Activated B cell treated with CpG ODN at 0.5 μM for 24 hours (primary cell): ENCODE results near the gene ERC1. TPM values are rescaled to one million over a fixed set of nuclear protein-coding genes. Genes with fewer than 3 reads are reported as not detected.

Source experiments
- ATAC-seq: fragments of 200-7000 bp; cut with Tn5 transposase; one replicate; pipeline ENCODE4 v1.10.0; 2021; ENCODE audit warnings: low read depth, mild to moderate bottlenecking, moderate library complexity
- CTCF ChIA-PET: fragments of 350-600 bp; sonication (Branson Sonifier 250); formaldehyde crosslinking; loops from one replicate; lab custom pipeline; 2021; ENCODE audit warnings: antibody characterized with exemption; lab: Charles Lee
- POLR2A ChIA-PET: fragments of 350-600 bp; sonication (Branson Sonifier 250); formaldehyde crosslinking; loops from one replicate; lab custom pipeline; 2021; ENCODE audit warnings: antibody characterized with exemption; lab: Charles Lee
- DNase-seq: peaks from one replicate; pipeline ENCODE4 v3.0.0; 2022
- H3K27ac Mint-ChIP-seq: one replicate; pipeline ENCODE4 v1.8.0; 2020; ENCODE audit warnings: mixed read lengths
- H3K27me3 Mint-ChIP-seq: one replicate; pipeline ENCODE4 v1.8.0; 2021; ENCODE audit warnings: mixed read lengths
- H3K36me3 Mint-ChIP-seq: one replicate; pipeline ENCODE4 v1.8.0; 2021; ENCODE audit warnings: low read depth, mixed read lengths
- H3K4me1 Mint-ChIP-seq: one replicate; pipeline ENCODE4 v1.8.0; 2021; ENCODE audit warnings: mixed read lengths
- H3K4me3 Mint-ChIP-seq: one replicate; pipeline ENCODE4 v1.8.0; 2020; ENCODE audit warnings: mild to moderate bottlenecking, mixed read lengths
- H3K9me3 Mint-ChIP-seq: one replicate; pipeline ENCODE4 v1.8.0; 2020; ENCODE audit warnings: mixed read lengths
- CTCF ChIP-seq: fragments of 200-600 bp; IDR thresholded peaks from one replicate; pipeline ENCODE4 v1.8.0; 2022; ENCODE audit warnings: antibody characterized with exemption, mild to moderate bottlenecking
- intact Hi-C: fragments of 100-400 bp; cut with micrococcal nuclease; formaldehyde crosslinking; loops from one replicate; pipeline ENCODE4 v1.15.1; 2024
- total RNA-seq: library from RNA; stranded (reverse); gene quantifications from 2 replicates; pipeline ENCODE4 v1.2.3, GENCODE V29; 2022

ERC1 gene
- total RNA-seq, 1 donor from 2014 or later = 57.0 TPM

GRCh38 chr12:1497161-1497560 lies 506.1 kb downstream of the ERC1 start:
- CTCF ChIA-PET = no interaction called here

GRCh38 chr12:1498199-1498740 lies 507.2 kb downstream of the ERC1 start:
- ChIA-PET CTCF (no interaction called here), POLR2A (no interaction called here)
- no peak for TF ChIP-seq CTCF
- Mint-ChIP-seq H3K9me3 (no peaks in the 10 kb centered on the region), H3K27me3 (peaks cover 11% of the 10 kb centered on the region), H3K27ac (no peak overlapping the region), H3K36me3 (peaks cover 7% of the 10 kb centered on the region), H3K4me1 (no peaks in the 10 kb centered on the region), H3K4me3 (no peak overlapping the region)
- intact Hi-C loops = no loop called here
- ATAC-seq (no peak), DNase-seq (no peak)

More at GRCh38 chr12:1497161-1497560, 506.1 kb downstream of the ERC1 start:
- no peak overlapping the region for H3K27ac Mint-ChIP-seq
- no peaks in the 10 kb centered on the region for H3K9me3 Mint-ChIP-seq
- POLR2A ChIA-PET = no interaction called here
- H3K4me3 Mint-ChIP-seq = no peak overlapping the region
- no peaks in the 10 kb centered on the region for H3K27me3 Mint-ChIP-seq
- intact Hi-C loops = no loop called here
- H3K36me3 Mint-ChIP-seq = peaks cover 16% of the 10 kb centered on the region
- no peaks in the 10 kb centered on the region for H3K4me1 Mint-ChIP-seq
- DNase-seq (no peak), ATAC-seq (no peak)
- TF ChIP-seq CTCF = no peak

GRCh38 chr12:1499351-1499750 lies 508.3 kb downstream of the ERC1 start:
- Mint-ChIP-seq H3K36me3 (no peaks in the 10 kb centered on the region), H3K4me1 (peaks cover 1% of the 10 kb centered on the region), H3K9me3 (no peaks in the 10 kb centered on the region), H3K27ac (no peak overlapping the region), H3K27me3 (peaks cover 18% of the 10 kb centered on the region), H3K4me3 (no peak overlapping the region)
- POLR2A ChIA-PET = interaction anchor here (0.6 kb wide), 1 partner anchor 214 kb away, joined by 4 read pairs; no protein-coding TSS in a partner anchor
- CTCF ChIA-PET = no interaction called here
- no peak for TF ChIP-seq CTCF
- DNase-seq (no peak), ATAC-seq (no peak)
- intact Hi-C loops = no loop called here

GRCh38 chr12:1500095-1500801 lies 509.2 kb downstream of the ERC1 start:
- no peak for TF ChIP-seq CTCF
- no peaks in the 10 kb centered on the region for H3K9me3 Mint-ChIP-seq
- intact Hi-C loops = no loop called here
- ChIA-PET POLR2A (no interaction called here), CTCF (no interaction called here)
- H3K4me1 Mint-ChIP-seq = peaks cover 6% of the 10 kb centered on the region
- H3K27me3 Mint-ChIP-seq = peaks cover 27% of the 10 kb centered on the region
- DNase-seq (no peak), ATAC-seq (no peak)
- no peaks in the 10 kb centered on the region for H3K36me3 Mint-ChIP-seq
- no peak overlapping the region for H3K4me3 Mint-ChIP-seq
- H3K27ac Mint-ChIP-seq = no peak overlapping the region

- intact Hi-C loops = no loop called here
- POLR2A ChIA-PET = interaction anchor here (0.6 kb wide), 1 partner anchor 679 kb away, joined by 3 read pairs; no protein-coding TSS in a partner anchor
- Mint-ChIP-seq H3K4me1 (peaks cover 6% of the 10 kb centered on the region), H3K4me3 (no peak overlapping the region), H3K27ac (no peak overlapping the region), H3K36me3 (no peaks in the 10 kb centered on the region), H3K9me3 (no peaks in the 10 kb centered on the region), H3K27me3 (peaks cover 30% of the 10 kb centered on the region)
- TF ChIP-seq CTCF = no peak
- DNase-seq (no peak), ATAC-seq (no peak)
- CTCF ChIA-PET = no interaction called here
These were observed 510.0 kb downstream of the ERC1 start for GRCh38 chr12:1501001-1501400.
